HEK293T (cell line): ENCODE measurements around the gene PTPRQ.

Experiments used
- CTCF ChIA-PET: fragments of 350-600 bp; formaldehyde crosslinking; extraction: SDS; loops from one replicate; lab custom pipeline; 2021; ENCODE audit warnings: antibody characterized with exemption, inconsistent platforms; lab: Yijun Ruan, JAX
- POLR2A ChIA-PET: fragments of 350-600 bp; formaldehyde crosslinking; extraction: SDS; loops from one replicate; lab custom pipeline; 2020; ENCODE audit warnings: antibody characterized with exemption, inconsistent platforms; lab: Yijun Ruan, JAX
- DNase-seq: peaks from one replicate; pipeline ENCODE4 v3.0.0; 2012; ENCODE audit warnings: mixed read lengths; ENCODE audit errors: extremely low spot score
- ARNT ChIP-seq: fragments of 450-650 bp; IDR thresholded peaks from 2 replicates; pipeline ENCODE4 v1.6.1; 2017; ENCODE audit warnings: mild to moderate bottlenecking
- BHLHE40 ChIP-seq: fragments of 450-650 bp; IDR thresholded peaks from 2 replicates; pipeline ENCODE4 v1.6.1; 2016; ENCODE audit warnings: mild to moderate bottlenecking, moderate library complexity, borderline replicate concordance
- CTBP1 ChIP-seq: fragments of 450-650 bp; IDR thresholded peaks from 2 replicates; pipeline ENCODE4 v1.6.1; 2016; ENCODE audit warnings: borderline replicate concordance
- ELF4 ChIP-seq: fragments of 450-650 bp; IDR thresholded peaks from 2 replicates; pipeline ENCODE4 v1.6.1; 2017; ENCODE audit warnings: antibody characterized with exemption
- FOXA1 ChIP-seq: fragments of 450-650 bp; IDR thresholded peaks from 2 replicates; pipeline ENCODE4 v1.6.1; 2016; ENCODE audit warnings: mild to moderate bottlenecking
- FOXK2 ChIP-seq: fragments of 450-650 bp; IDR thresholded peaks from 2 replicates; pipeline ENCODE4 v1.6.1; 2016; ENCODE audit warnings: mild to moderate bottlenecking
- FOXM1 ChIP-seq: fragments of 450-650 bp; IDR thresholded peaks from 2 replicates; pipeline ENCODE4 v1.6.1; 2017; ENCODE audit warnings: mild to moderate bottlenecking, borderline replicate concordance
- HDGF ChIP-seq: fragments of 450-650 bp; IDR thresholded peaks from 2 replicates; pipeline ENCODE4 v1.6.1; 2017; ENCODE audit warnings: antibody characterized with exemption, borderline replicate concordance
- L3MBTL2 ChIP-seq: fragments of 450-650 bp; conservative IDR thresholded peaks from 2 replicates; pipeline ENCODE4 v1.6.1; 2016; ENCODE audit warnings: mild to moderate bottlenecking
- LEF1 ChIP-seq: fragments of 450-650 bp; IDR thresholded peaks from 2 replicates; pipeline ENCODE4 v1.6.1; 2017; ENCODE audit warnings: mild to moderate bottlenecking, borderline replicate concordance
- NFRKB ChIP-seq: fragments of 450-650 bp; IDR thresholded peaks from 2 replicates; pipeline ENCODE4 v1.6.1; 2016; ENCODE audit warnings: mild to moderate bottlenecking, moderate library complexity
- PKNOX1 ChIP-seq: fragments of 450-650 bp; IDR thresholded peaks from 2 replicates; pipeline ENCODE4 v1.6.1; 2016
- SP1 ChIP-seq: fragments of 450-650 bp; IDR thresholded peaks from 2 replicates; pipeline ENCODE4 v1.6.1; 2017
- SUZ12 ChIP-seq: fragments of 450-650 bp; IDR thresholded peaks from 2 replicates; pipeline ENCODE4 v1.6.1; 2016; ENCODE audit warnings: mild to moderate bottlenecking
- TARDBP ChIP-seq: fragments of 450-650 bp; IDR thresholded peaks from 2 replicates; pipeline ENCODE4 v1.6.1; 2016
- ZNF384 ChIP-seq: fragments of 450-650 bp; IDR thresholded peaks from 2 replicates; pipeline ENCODE4 v1.6.1; 2016

The PTPRQ gene

DNA sequence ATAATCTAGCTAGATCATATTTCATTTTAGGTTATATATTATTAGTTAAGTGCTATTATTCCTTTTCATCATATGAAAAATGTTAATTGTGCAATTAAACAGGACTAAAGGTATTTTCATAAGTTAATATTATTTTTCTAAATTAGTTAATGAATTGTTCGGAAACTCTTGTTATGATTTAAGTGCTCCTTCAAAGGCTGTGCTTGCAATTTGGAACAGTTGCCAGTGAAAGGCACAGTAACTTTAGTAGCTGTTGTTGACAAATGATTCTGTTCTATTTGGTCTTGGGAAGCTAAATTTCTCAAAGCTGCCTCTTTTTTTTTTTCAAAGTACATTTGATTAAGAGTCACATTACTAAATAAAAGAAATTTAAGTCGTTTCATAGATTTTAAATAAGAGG, 40.7 kb downstream of the PTPRQ start:
- DNase-seq = no peak
- CTCF ChIA-PET = interaction anchor here (0.7 kb wide), 3 partner anchors 9 to 460 kb away, joined by 3 to 5 read pairs (median 4); no protein-coding TSS in a partner anchor
- no peak for TF ChIP-seq FOXK2
- no peak for TF ChIP-seq SUZ12
- no peak for TF ChIP-seq ZNF384
- no peak for TF ChIP-seq LEF1
- no peak for TF ChIP-seq BHLHE40
- TF ChIP-seq NFRKB = no peak
- TF ChIP-seq ARNT = no peak
- TF ChIP-seq HDGF = no peak
- TF ChIP-seq SP1 = no peak
- TF ChIP-seq FOXM1 = no peak
- TF ChIP-seq L3MBTL2 = no peak
- no peak for TF ChIP-seq PKNOX1
- TF ChIP-seq ELF4 = no peak
- TF ChIP-seq TARDBP = no peak
- TF ChIP-seq CTBP1 = no peak
- TF ChIP-seq FOXA1 = no peak
- POLR2A ChIA-PET = no interaction called here

DNA sequence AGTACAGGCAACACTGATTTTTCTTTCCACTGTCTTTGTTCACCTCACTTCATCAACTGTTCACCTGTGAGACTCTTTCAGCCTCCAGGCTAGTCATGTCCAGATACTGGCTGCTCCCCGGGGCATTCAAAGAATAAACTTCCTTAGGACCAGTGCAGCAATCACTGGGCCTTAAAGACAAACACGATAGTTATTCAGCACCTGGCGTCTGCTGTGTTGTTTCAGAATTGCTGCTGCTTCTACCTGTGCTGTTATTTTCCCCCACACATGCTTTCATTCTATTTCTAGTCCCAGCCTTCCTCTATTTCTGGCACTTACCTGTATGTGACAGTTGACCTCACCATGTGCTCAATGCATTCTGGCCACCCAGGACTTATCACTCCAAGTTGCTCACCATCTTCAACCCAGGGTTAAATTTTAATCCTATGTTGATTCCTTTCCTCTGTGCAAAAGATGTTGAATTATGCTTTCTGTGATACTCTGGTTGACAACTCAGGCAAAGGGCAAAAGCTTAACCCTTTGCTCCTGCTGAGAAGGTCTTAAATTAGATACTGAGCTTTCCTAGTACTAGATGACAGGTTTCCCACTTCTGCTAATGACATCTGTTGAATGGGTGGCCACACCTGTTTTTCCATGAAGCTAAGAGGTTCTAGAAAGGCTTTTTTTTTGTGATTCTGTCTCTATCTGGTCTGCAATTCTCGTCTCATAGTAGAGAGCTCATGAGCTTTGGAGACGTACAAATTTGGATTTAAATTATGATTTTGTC, 41.4 kb downstream of the PTPRQ start:
- ChIA-PET POLR2A (no interaction called here), CTCF (interaction anchor here (0.7 kb wide), 2 partner anchors 10 to 459 kb away, joined by 3 to 5 read pairs; no protein-coding TSS in a partner anchor)
- DNase-seq = no peak
- TF ChIP-seq FOXM1 (no peak), FOXK2 (no peak), CTBP1 (no peak), BHLHE40 (no peak), ELF4 (no peak), TARDBP (no peak), FOXA1 (no peak)

GRCh38 chr12:80490329-80490728, 46.3 kb downstream of the PTPRQ start:
- no peak for DNase-seq
- TF ChIP-seq CTBP1 (no peak), ZNF384 (no peak), SUZ12 (no peak), FOXA1 (no peak), LEF1 (no peak), L3MBTL2 (no peak), ARNT (no peak), NFRKB (no peak), PKNOX1 (no peak), BHLHE40 (no peak), SP1 (no peak), ELF4 (no peak), HDGF (no peak), FOXK2 (no peak), TARDBP (no peak), FOXM1 (no peak)
- POLR2A ChIA-PET = no interaction called here
- CTCF ChIA-PET = no interaction called here

- ChIA-PET POLR2A (no interaction called here), CTCF (no interaction called here)
- TF ChIP-seq SUZ12 = no peak
- no peak for TF ChIP-seq PKNOX1
- no peak for TF ChIP-seq NFRKB
- no peak for TF ChIP-seq LEF1
- no peak for TF ChIP-seq ARNT
- TF ChIP-seq ELF4 = no peak
- no peak for DNase-seq
Observed at GRCh38 chr12:80491166-80491565, 47.1 kb downstream of the PTPRQ start.

DNA sequence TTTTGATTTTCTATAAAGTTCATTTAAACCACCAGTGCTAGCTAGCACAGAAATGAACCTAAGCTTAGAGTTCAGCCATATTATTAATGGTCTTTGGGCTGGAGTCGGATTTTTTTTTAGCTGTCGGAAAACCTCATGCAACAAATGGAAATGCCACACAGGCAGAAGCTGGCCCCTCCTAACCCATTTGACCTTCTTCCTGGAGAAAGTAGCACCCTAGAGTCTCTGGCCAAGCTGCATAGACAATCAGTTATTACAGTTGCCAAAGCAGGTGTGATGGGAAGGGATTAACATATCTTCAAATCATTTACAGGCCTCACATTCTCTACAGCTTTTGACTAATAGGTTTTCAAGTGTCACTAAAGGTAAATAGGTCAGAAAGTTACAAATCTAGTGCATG, 49.4 kb downstream of the PTPRQ start:
- TF ChIP-seq ELF4 = no peak
- TF ChIP-seq TARDBP = no peak
- TF ChIP-seq ARNT = no peak
- no peak for TF ChIP-seq FOXK2
- no peak for TF ChIP-seq FOXA1
- no peak for TF ChIP-seq L3MBTL2
- TF ChIP-seq NFRKB = no peak
- TF ChIP-seq SUZ12 = no peak
- no peak for TF ChIP-seq SP1
- TF ChIP-seq HDGF = no peak
- no peak for TF ChIP-seq BHLHE40
- TF ChIP-seq CTBP1 = no peak
- TF ChIP-seq LEF1 = no peak
- no peak for TF ChIP-seq FOXM1
- no peak for TF ChIP-seq PKNOX1
- no peak for TF ChIP-seq ZNF384
- ChIA-PET POLR2A (no interaction called here), CTCF (no interaction called here)
- no peak for DNase-seq
